Muscle layer of duodenum (tissue), 2 donors: ENCODE data around the gene PBX3.

Source experiments
- H3K27ac ChIP-seq: one replicate; pipeline ENCODE4 v1.7.0; 2013; ENCODE audit warnings: mild to moderate bottlenecking, low read length
- H3K27me3 ChIP-seq: one replicate; pipeline ENCODE4 v1.7.0; 2013; ENCODE audit warnings: low read depth, mild to moderate bottlenecking, control low read depth, low read length
- H3K36me3 ChIP-seq, 2 donors: one replicate each; pipeline ENCODE4 v1.7.0; 2013; ENCODE audit warnings: low read length in 2 of 2, control low read depth in 1 of 2, mild to moderate bottlenecking in 1 of 2; ENCODE audit not compliant: insufficient read depth in 2 of 2, control insufficient read depth in 1 of 2
- H3K4me1 ChIP-seq, 2 donors: one replicate each; pipeline ENCODE4 v1.7.0; 2013; ENCODE audit warnings: low read length in 2 of 2, mild to moderate bottlenecking in 2 of 2, control low read depth in 1 of 2, moderate library complexity in 1 of 2; ENCODE audit not compliant: insufficient read depth in 2 of 2, control insufficient read depth in 1 of 2
- H3K4me3 ChIP-seq, 2 donors: one replicate each; pipeline ENCODE4 v1.7.0; 2013; ENCODE audit warnings: low read length in 2 of 2, low read depth in 1 of 2, mild to moderate bottlenecking in 1 of 2
- H3K9me3 ChIP-seq, 2 donors: one replicate each; pipeline ENCODE4 v1.7.0; 2013; ENCODE audit warnings: low read length in 2 of 2, control low read depth in 1 of 2, mild to moderate bottlenecking in 1 of 2; ENCODE audit not compliant: control insufficient read depth in 1 of 2
- donor health status: healthy.

PBX3 gene

GRCh38 chr9:125991886-125992529 lies 244.8 kb downstream of the PBX3 start:
- Histone ChIP-seq H3K36me3 (no peaks in the 10 kb centered on the region), H3K27me3 (no peaks in the 10 kb centered on the region), H3K9me3 (no peaks in the 10 kb centered on the region), H3K4me3 (no peak overlapping the region), H3K27ac (no peak overlapping the region), H3K4me1 (no peaks in the 10 kb centered on the region)

- H3K27me3 ChIP-seq = no peaks in the 10 kb centered on the region
- H3K36me3 ChIP-seq = no peaks in the 10 kb centered on the region
- H3K9me3 ChIP-seq = no peaks in the 10 kb centered on the region
- H3K4me1 ChIP-seq = no peaks in the 10 kb centered on the region
- no peak overlapping the region for H3K27ac ChIP-seq
- H3K4me3 ChIP-seq = no peak overlapping the region
These were observed 245.4 kb downstream of the PBX3 start for GRCh38 chr9:125992557-125992956.

- no peaks in the 10 kb centered on the region for H3K4me1 ChIP-seq
- no peaks in the 10 kb centered on the region for H3K27me3 ChIP-seq
- H3K9me3 ChIP-seq = no peaks in the 10 kb centered on the region
- H3K27ac ChIP-seq = no peak overlapping the region
- no peaks in the 10 kb centered on the region for H3K36me3 ChIP-seq
- H3K4me3 ChIP-seq = no peak overlapping the region
These were observed 246.3 kb downstream of the PBX3 start for GRCh38 chr9:125993466-125993865.

- H3K36me3 ChIP-seq = no peaks in the 10 kb centered on the region
- no peak overlapping the region for H3K4me3 ChIP-seq
- no peak overlapping the region for H3K27ac ChIP-seq
- H3K9me3 ChIP-seq = no peaks in the 10 kb centered on the region
- no peaks in the 10 kb centered on the region for H3K27me3 ChIP-seq
- H3K4me1 ChIP-seq = no peaks in the 10 kb centered on the region
These were observed 247.1 kb downstream of the PBX3 start for GRCh38 chr9:125994066-125994943.

GRCh38 chr9:125995006-125995405 lies 247.8 kb downstream of the PBX3 start:
- Histone ChIP-seq H3K36me3 (no peaks in the 10 kb centered on the region), H3K27ac (no peak overlapping the region), H3K9me3 (no peaks in the 10 kb centered on the region), H3K4me3 (no peak overlapping the region), H3K27me3 (no peaks in the 10 kb centered on the region), H3K4me1 (no peaks in the 10 kb centered on the region)

GRCh38 chr9:125995706-125996105 lies 248.5 kb downstream of the PBX3 start:
- no peaks in the 10 kb centered on the region for H3K4me1 ChIP-seq
- no peaks in the 10 kb centered on the region for H3K27me3 ChIP-seq
- no peaks in the 10 kb centered on the region for H3K9me3 ChIP-seq
- H3K36me3 ChIP-seq = no peaks in the 10 kb centered on the region
- H3K27ac ChIP-seq = no peak overlapping the region
- H3K4me3 ChIP-seq = no peak overlapping the region

GRCh38 chr9:125996791-125997190 lies 249.6 kb downstream of the PBX3 start:
- H3K4me3 ChIP-seq = no peak overlapping the region
- H3K4me1 ChIP-seq = no peaks in the 10 kb centered on the region
- H3K36me3 ChIP-seq = no peaks in the 10 kb centered on the region
- no peaks in the 10 kb centered on the region for H3K27me3 ChIP-seq
- no peak overlapping the region for H3K27ac ChIP-seq
- no peaks in the 10 kb centered on the region for H3K9me3 ChIP-seq

- Histone ChIP-seq H3K36me3 (no peaks in the 10 kb centered on the region), H3K27me3 (no peaks in the 10 kb centered on the region), H3K27ac (no peak overlapping the region), H3K4me1 (no peaks in the 10 kb centered on the region), H3K4me3 (no peak overlapping the region), H3K9me3 (no peaks in the 10 kb centered on the region)
These were observed 250.1 kb downstream of the PBX3 start for GRCh38 chr9:125997196-125997823.

- no peaks in the 10 kb centered on the region for H3K36me3 ChIP-seq
- no peak overlapping the region for H3K27ac ChIP-seq
- no peaks in the 10 kb centered on the region for H3K27me3 ChIP-seq
These were observed 251.8 kb downstream of the PBX3 start for GRCh38 chr9:125998837-125999503.

GRCh38 chr9:125999504-125999881 lies 252.3 kb downstream of the PBX3 start:
- Histone ChIP-seq H3K36me3 (no peaks in the 10 kb centered on the region), H3K4me3 (no peak overlapping the region), H3K27me3 (no peaks in the 10 kb centered on the region), H3K27ac (no peak overlapping the region), H3K4me1 (no peaks in the 10 kb centered on the region), H3K9me3 (no peaks in the 10 kb centered on the region)

More at GRCh38 chr9:125998837-125999503, 251.8 kb downstream of the PBX3 start:
- Histone ChIP-seq H3K4me1 (no peaks in the 10 kb centered on the region), H3K9me3 (no peaks in the 10 kb centered on the region), H3K4me3 (no peak overlapping the region)

- H3K27ac ChIP-seq = no peak overlapping the region
- no peak overlapping the region for H3K4me3 ChIP-seq
- no peaks in the 10 kb centered on the region for H3K9me3 ChIP-seq
- no peaks in the 10 kb centered on the region for H3K36me3 ChIP-seq
- no peaks in the 10 kb centered on the region for H3K4me1 ChIP-seq
- H3K27me3 ChIP-seq = no peaks in the 10 kb centered on the region
These were observed 253.1 kb downstream of the PBX3 start for GRCh38 chr9:126000256-126000655.
